Neural progenitor cell (in vitro differentiated cells): ENCODE data around the gene SERPINB10.

Experiments used
- CTCF ChIP-seq: fragments of 200-600 bp; sonication (generic); IDR thresholded peaks from 2 replicates; pipeline ENCODE4 v1.5.1; 2017; ENCODE audit warnings: antibody characterized with exemption, mild to moderate bottlenecking
- EZH2 ChIP-seq: fragments of 200-600 bp; sonication (generic); IDR thresholded peaks from 2 replicates; pipeline ENCODE4 v1.6.1; 2017; ENCODE audit warnings: antibody characterized with exemption, mild to moderate bottlenecking, moderate library complexity
- EZH2phosphoT487 ChIP-seq: fragments of 200-600 bp; sonication (generic); IDR thresholded peaks from 2 replicates; pipeline ENCODE4 v1.6.1; 2017; ENCODE audit warnings: antibody characterized with exemption

DNA sequence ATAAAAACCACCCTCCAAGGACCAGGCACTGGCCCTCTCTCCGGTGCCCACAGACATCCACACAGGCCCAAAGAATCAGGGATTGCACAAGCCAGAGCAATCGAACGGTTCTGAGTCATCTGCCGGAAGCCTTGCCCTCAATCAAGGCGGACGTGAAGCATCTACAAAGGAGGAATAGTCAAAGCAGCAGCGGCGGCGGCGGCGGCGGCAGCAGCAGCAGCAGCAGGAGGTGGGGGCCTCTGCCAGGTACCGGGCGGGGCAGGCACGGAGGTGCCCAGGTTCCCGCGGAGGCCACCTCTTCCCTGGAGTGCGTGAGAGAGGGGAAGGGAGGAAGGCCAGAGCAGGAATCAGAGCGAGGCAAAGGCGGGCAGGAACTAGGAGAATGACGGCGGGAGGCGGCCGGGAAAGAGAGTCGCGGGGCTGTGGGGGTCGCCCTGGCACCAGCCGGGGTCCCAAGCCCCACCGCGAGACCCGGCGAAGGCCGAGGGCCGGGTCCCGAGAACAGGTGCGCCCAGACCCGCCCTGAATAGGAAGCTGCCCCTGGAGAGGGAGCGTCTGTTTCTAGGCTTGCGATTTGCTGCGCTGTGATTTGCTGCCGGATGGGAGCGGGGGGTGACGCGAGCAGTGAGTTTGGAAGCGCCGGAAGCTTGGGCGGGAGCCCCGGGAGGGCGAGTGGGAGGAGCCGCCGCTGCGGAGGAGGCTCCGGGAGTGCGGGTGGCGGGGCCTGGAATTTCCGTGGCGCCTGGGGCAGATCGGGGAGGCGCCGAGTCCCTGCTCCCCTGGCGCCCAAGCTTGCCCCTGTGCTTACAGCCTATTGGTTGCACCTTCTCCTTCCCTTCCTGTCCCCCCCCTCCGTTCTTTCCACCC is 62.4 kb downstream of the SERPINB10 start, which contains the start of gene SERPINB8:
- no peak for TF ChIP-seq CTCF
- TF ChIP-seq EZH2 = no peak
- no peak for TF ChIP-seq EZH2phosphoT487
